K562 (cell line): ENCODE data around the gene ASCC2. TPM values are rescaled to one million over a fixed set of nuclear protein-coding genes. Genes with fewer than 3 reads are reported as not detected.

Experiments
- CBX5 ChIP-seq: IDR thresholded peaks from 2 replicates; pipeline ENCODE4 v1.6.1; 2014; ENCODE audit warnings: low read depth, borderline replicate concordance
- E2F3 ChIP-seq: fragments of 250-450 bp; sonication (Bioruptor Pico); IDR thresholded peaks from 2 replicates; pipeline ENCODE4 v1.4.0; 2020; ENCODE audit warnings: mild to moderate bottlenecking
- EWSR1 ChIP-seq: fragments of 450-650 bp; IDR thresholded peaks from 2 replicates; pipeline ENCODE4 v1.6.1; 2018; ENCODE audit warnings: borderline replicate concordance, mild to moderate bottlenecking, low read depth, moderate library complexity; ENCODE audit not compliant: partially characterized antibody
- GABPB2 ChIP-seq: fragments of 250-450 bp; sonication (Bioruptor Pico); conservative IDR thresholded peaks from 2 replicates; pipeline ENCODE4 v1.5.1; 2021; ENCODE audit warnings: mild to moderate bottlenecking
- HEY1 ChIP-seq: fragments of 250-450 bp; sonication (Bioruptor Pico); IDR thresholded peaks from 2 replicates; pipeline ENCODE4 v1.5.0; 2020; ENCODE audit warnings: mild to moderate bottlenecking, moderate library complexity, borderline replicate concordance
- LARP7 ChIP-seq: fragments of 450-650 bp; IDR thresholded peaks from 2 replicates; pipeline ENCODE4 v1.6.1; 2016
- MCM7 ChIP-seq, 2 experiments: fragments of 450-650 bp; IDR thresholded peaks; 2 replicates each; pipeline ENCODE4 v1.6.1; 2016 to 2018
- MIER1 ChIP-seq: fragments of 450-650 bp; IDR thresholded peaks from 2 replicates; pipeline ENCODE4 v1.6.1; 2016; ENCODE audit warnings: antibody characterized with exemption, mild to moderate bottlenecking, low read depth
- MYBL2 ChIP-seq, 2 experiments: fragments of 450-650 bp in 1 of 2; sonication (generic) in 1 of 2; formaldehyde crosslinking in 1 of 2; IDR thresholded peaks; 2 replicates each; pipeline versions ENCODE4 v1.6.1 to v1.8.1; 2017 to 2022; ENCODE audit warnings: borderline replicate concordance in 1 of 2, inconsistent platforms in 1 of 2, low read depth in 1 of 2, mild to moderate bottlenecking in 1 of 2, missing genetic modification reagents in 1 of 2, moderate library complexity in 1 of 2
- NFE2L1 ChIP-seq: fragments of 450-650 bp; IDR thresholded peaks from 2 replicates; pipeline ENCODE4 v1.6.1; 2016; ENCODE audit warnings: missing genetic modification characterization, low read depth, mild to moderate bottlenecking, missing compliant biosample characterization, moderate library complexity, borderline replicate concordance
- POLR2AphosphoS5 ChIP-seq: IDR thresholded peaks from 2 replicates; pipeline ENCODE4 v1.6.1; 2011; ENCODE audit warnings: mild to moderate bottlenecking, low read depth, low read length, moderate library complexity; ENCODE audit not compliant: control insufficient read depth, insufficient read depth
- POU5F1 ChIP-seq: fragments of 150-350 bp; IDR thresholded peaks from 2 replicates; pipeline ENCODE4 v1.6.1; 2014; ENCODE audit warnings: borderline replicate concordance, low read length, low read depth, mild to moderate bottlenecking; ENCODE audit not compliant: partially characterized antibody
- RNF219 ChIP-seq: fragments of 250-450 bp; sonication (Bioruptor Pico); IDR thresholded peaks from 2 replicates; pipeline ENCODE4 v1.5.0; 2022; ENCODE audit warnings: mild to moderate bottlenecking
- SLC30A9 ChIP-seq: fragments of 250-450 bp; sonication (Bioruptor Pico); IDR thresholded peaks from 2 replicates; pipeline ENCODE4 v1.8.0; 2022; ENCODE audit warnings: mild to moderate bottlenecking, moderate library complexity
- SRSF3 ChIP-seq: fragments of 200-400 bp; formaldehyde crosslinking; IDR thresholded peaks from 2 replicates; pipeline ENCODE4 v1.6.1; 2016; ENCODE audit warnings: mild to moderate bottlenecking, low read length, moderate library complexity; ENCODE audit not compliant: insufficient read depth
- TAF7 ChIP-seq: fragments of 450-650 bp; IDR thresholded peaks from 2 replicates; pipeline ENCODE4 v1.6.1; 2016; ENCODE audit warnings: missing genetic modification characterization, missing compliant biosample characterization
- ZKSCAN8 ChIP-seq: fragments of 200-800 bp; sonication (Bioruptor generic); IDR thresholded peaks from 2 replicates; pipeline ENCODE4 v1.6.1; 2016; ENCODE audit warnings: missing genetic modification characterization, missing compliant biosample characterization
- ZNF384 ChIP-seq: IDR thresholded peaks from 2 replicates; pipeline ENCODE4 v1.6.1; 2012; ENCODE audit warnings: low read depth, low read length, improper control_type of control experiment
- ZNF764 ChIP-seq: fragments of 250-450 bp; sonication (Bioruptor Pico); IDR thresholded peaks from 2 replicates; pipeline ENCODE4 v1.4.0; 2020; ENCODE audit warnings: low read depth, mild to moderate bottlenecking, moderate library complexity
- polyA plus RNA-seq, 8 experiments: library from polyadenylated mRNA; depleted of rRNA in 4 of 8; stranded (reverse) in 5 of 8; unstranded in 3 of 8; fragments of >200 nt; fragmentation: Nextera tagmentation in 2 of 8; fragmentation: Illumina TruSeq in 1 of 8; extraction: Ambion mirVana in 2 of 8; extraction: Trizol in 1 of 8; gene quantifications; 2 replicates each; pipeline versions ENCODE4 v1.2.1 to v1.2.3, GENCODE V29; 2011 to 2014; ENCODE audit warnings: inconsistent platforms in 1 of 8, missing spikeins in 1 of 8
- total RNA-seq, 7 experiments: library from RNA; depleted of rRNA in 6 of 7; stranded (reverse); fragments of >200 nt in 6 of 7; fragmentation: Illumina TruSeq in 2 of 7; extraction: Trizol in 2 of 7; gene quantifications; 2 replicates each; pipeline versions ENCODE4 v1.2.1 to v1.2.3, GENCODE V29; 2011 to 2021; ENCODE audit warnings: low replicate concordance in 1 of 7
- TF ChIP-seq, protein P1 (sequence below), 2 experiments: fragments of 450-650 bp in 1 of 2; sonication (generic) in 1 of 2; formaldehyde crosslinking; conservative IDR thresholded peaks; 2 replicates each; pipeline versions ENCODE4 v1.4.0 to v1.8.1; 2020 to 2022; ENCODE audit warnings: mild to moderate bottlenecking in 1 of 2, missing genetic modification reagents in 1 of 2
- TF ChIP-seq, protein P2 (sequence below), 2 experiments: fragments of 450-650 bp in 1 of 2; IDR thresholded peaks; 2 replicates each; pipeline ENCODE4 v1.6.1; 2011 to 2017; ENCODE audit warnings: low read depth in 2 of 2, antibody characterized with exemption in 1 of 2, borderline replicate concordance in 1 of 2, low read length in 1 of 2, mild to moderate bottlenecking in 1 of 2, mixed read lengths in 1 of 2; ENCODE audit not compliant: control insufficient read depth in 1 of 2

The ASCC2 gene
- total and polyA plus RNA-seq, 9 of the 15 experiments (the other 6 are each of a cell fraction or from before 2014, with no cell fraction given), result 4.0 to 46.7 (median 26.8) TPM

DNA sequence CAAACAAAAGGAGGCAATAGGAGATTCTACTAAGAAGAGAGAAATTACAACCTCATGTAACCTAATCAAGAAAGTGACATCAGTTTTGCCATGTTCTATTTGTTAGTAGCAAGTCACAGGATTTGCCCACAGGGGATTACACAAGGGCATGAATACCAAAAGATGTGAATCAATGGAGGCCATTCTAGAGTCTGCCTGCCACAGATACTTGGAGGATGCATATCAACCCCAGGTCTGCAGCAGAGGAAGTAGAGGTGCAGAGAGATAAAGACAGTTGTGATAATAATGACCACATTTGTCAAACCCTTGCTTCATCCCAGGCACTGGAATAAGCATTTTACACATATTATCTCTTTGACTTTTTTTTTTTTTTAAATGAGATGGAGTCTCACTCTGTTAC, 2.4 kb upstream of the ASCC2 start (continued):
- TF ChIP-seq ZNF384 (no peak), HEY1 (no peak), MIER1 (no peak), MCM7 (IDR thresholded peaks at IDR 0.05) (no peak), GABPB2 (CRISPR knock-in tag) (no peak), POU5F1 (no peak), MYBL2 (IDR thresholded peaks at IDR 0.05; ENCODE audit: low read depth) (no peak), MYBL2 (CRISPR knock-in tag; IDR thresholded peaks at IDR 0.05; ENCODE audit: borderline replicate concordance) (no peak), ZKSCAN8 (CRISPR knock-in tag) (no peak), EWSR1 (no peak), RNF219 (CRISPR knock-in tag) (no peak), SRSF3 (no peak), TAF7 (tag) (no peak), NFE2L1 (no peak), LARP7 (no peak), E2F3 (CRISPR knock-in tag) (no peak), POLR2AphosphoS5 (peak; percentile 34; the same call in 1 of the 2 replicates), CBX5 (no peak), ZNF764 (CRISPR knock-in tag) (no peak), SLC30A9 (CRISPR knock-in tag) (no peak)
- TF ChIP-seq, protein P1, sequence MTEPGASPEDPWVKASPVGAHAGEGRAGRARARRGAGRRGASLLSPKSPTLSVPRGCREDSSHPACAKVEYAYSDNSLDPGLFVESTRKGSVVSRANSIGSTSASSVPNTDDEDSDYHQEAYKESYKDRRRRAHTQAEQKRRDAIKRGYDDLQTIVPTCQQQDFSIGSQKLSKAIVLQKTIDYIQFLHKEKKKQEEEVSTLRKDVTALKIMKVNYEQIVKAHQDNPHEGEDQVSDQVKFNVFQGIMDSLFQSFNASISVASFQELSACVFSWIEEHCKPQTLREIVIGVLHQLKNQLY (CRISPR knock-in tag; conservative IDR thresholded peaks at IDR 0.05), result no peak
- TF ChIP-seq, protein P2, sequence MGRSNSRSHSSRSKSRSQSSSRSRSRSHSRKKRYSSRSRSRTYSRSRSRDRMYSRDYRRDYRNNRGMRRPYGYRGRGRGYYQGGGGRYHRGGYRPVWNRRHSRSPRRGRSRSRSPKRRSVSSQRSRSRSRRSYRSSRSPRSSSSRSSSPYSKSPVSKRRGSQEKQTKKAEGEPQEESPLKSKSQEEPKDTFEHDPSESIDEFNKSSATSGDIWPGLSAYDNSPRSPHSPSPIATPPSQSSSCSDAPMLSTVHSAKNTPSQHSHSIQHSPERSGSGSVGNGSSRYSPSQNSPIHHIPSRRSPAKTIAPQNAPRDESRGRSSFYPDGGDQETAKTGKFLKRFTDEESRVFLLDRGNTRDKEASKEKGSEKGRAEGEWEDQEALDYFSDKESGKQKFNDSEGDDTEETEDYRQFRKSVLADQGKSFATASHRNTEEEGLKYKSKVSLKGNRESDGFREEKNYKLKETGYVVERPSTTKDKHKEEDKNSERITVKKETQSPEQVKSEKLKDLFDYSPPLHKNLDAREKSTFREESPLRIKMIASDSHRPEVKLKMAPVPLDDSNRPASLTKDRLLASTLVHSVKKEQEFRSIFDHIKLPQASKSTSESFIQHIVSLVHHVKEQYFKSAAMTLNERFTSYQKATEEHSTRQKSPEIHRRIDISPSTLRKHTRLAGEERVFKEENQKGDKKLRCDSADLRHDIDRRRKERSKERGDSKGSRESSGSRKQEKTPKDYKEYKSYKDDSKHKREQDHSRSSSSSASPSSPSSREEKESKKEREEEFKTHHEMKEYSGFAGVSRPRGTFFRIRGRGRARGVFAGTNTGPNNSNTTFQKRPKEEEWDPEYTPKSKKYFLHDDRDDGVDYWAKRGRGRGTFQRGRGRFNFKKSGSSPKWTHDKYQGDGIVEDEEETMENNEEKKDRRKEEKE (IDR thresholded peaks at IDR 0.05; ENCODE audit: borderline replicate concordance in 1 of 2, control insufficient read depth in 1 of 2, low read depth in 2 of 2, low read length in 1 of 2), result no peak
